ENCODE measurements around the gene ZNF609.

- no peak for TF ChIP-seq SIN3A (IDR thresholded peaks at IDR 0.05; ENCODE audit: low read depth)
- TF ChIP-seq, protein P1, sequence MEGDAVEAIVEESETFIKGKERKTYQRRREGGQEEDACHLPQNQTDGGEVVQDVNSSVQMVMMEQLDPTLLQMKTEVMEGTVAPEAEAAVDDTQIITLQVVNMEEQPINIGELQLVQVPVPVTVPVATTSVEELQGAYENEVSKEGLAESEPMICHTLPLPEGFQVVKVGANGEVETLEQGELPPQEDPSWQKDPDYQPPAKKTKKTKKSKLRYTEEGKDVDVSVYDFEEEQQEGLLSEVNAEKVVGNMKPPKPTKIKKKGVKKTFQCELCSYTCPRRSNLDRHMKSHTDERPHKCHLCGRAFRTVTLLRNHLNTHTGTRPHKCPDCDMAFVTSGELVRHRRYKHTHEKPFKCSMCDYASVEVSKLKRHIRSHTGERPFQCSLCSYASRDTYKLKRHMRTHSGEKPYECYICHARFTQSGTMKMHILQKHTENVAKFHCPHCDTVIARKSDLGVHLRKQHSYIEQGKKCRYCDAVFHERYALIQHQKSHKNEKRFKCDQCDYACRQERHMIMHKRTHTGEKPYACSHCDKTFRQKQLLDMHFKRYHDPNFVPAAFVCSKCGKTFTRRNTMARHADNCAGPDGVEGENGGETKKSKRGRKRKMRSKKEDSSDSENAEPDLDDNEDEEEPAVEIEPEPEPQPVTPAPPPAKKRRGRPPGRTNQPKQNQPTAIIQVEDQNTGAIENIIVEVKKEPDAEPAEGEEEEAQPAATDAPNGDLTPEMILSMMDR (IDR thresholded peaks at IDR 0.05 in 2 of 3, conservative IDR thresholded peaks at IDR 0.05 in 1 of 3; ENCODE audit: borderline replicate concordance in 1 of 3, insufficient read depth in 1 of 3, low read depth in 2 of 3, low read length in 2 of 3) = no peak
- no peak for TF ChIP-seq EZH2 (IDR thresholded peaks at IDR 0.05)
- TF ChIP-seq CBX3 (IDR thresholded peaks at IDR 0.05; ENCODE audit: low read depth) = no peak
- no peak for TF ChIP-seq ZNF274 (IDR thresholded peaks at IDR 0.05; ENCODE audit: low read depth, low read length)
These were observed 256.8 kb downstream of the ZNF609 start for GRCh38 chr15:64717130-64717529.
